Dedifferentiated amniotic fluid mesenchymal stem cell (primary cell): ENCODE data around the gene TMEM100.

Source experiments
- DNase-seq: peaks from one replicate; pipeline ENCODE4 v3.0.0-alpha.2; 2016; ENCODE audit errors: extremely low spot score

The TMEM100 gene

GRCh38 chr17:55743103-55743679, 20.5 kb upstream of the TMEM100 start:
- no peak for DNase-seq

- no peak for DNase-seq
Measured at GRCh38 chr17:55742272-55743102, 19.8 kb upstream of the TMEM100 start.

- no peak for DNase-seq
Measured at GRCh38 chr17:55741356-55741700, 18.7 kb upstream of the TMEM100 start.

- no peak for DNase-seq
Measured at GRCh38 chr17:55740511-55741355, 18.1 kb upstream of the TMEM100 start.

- no peak for DNase-seq
Measured at GRCh38 chr17:55737976-55738501, 15.4 kb upstream of the TMEM100 start.

- DNase-seq, result peak; percentile 49
Measured at GRCh38 chr17:55735731-55736405, 13.2 kb upstream of the TMEM100 start.

GRCh38 chr17:55734128-55734781, 11.6 kb upstream of the TMEM100 start:
- DNase-seq, result no peak

- DNase-seq, result no peak
Measured at GRCh38 chr17:55731586-55732250, 9.1 kb upstream of the TMEM100 start.

- no peak for DNase-seq
Measured at GRCh38 chr17:55730808-55731207, 8.1 kb upstream of the TMEM100 start.

GRCh38 chr17:55730380-55730779, 7.7 kb upstream of the TMEM100 start:
- no peak for DNase-seq

GRCh38 chr17:55729484-55729883, 6.8 kb upstream of the TMEM100 start:
- DNase-seq, result no peak

GRCh38 chr17:55728833-55729232, 6.2 kb upstream of the TMEM100 start:
- DNase-seq, result no peak

- DNase-seq, result no peak
Measured at GRCh38 chr17:55728361-55728760, 5.7 kb upstream of the TMEM100 start.

- no peak for DNase-seq
Measured at GRCh38 chr17:55727920-55728319, 5.3 kb upstream of the TMEM100 start.

GRCh38 chr17:55727275-55727674, 4.6 kb upstream of the TMEM100 start:
- no peak for DNase-seq

GRCh38 chr17:55726440-55726839, 3.8 kb upstream of the TMEM100 start:
- DNase-seq, result peak; percentile 92

GRCh38 chr17:55723488-55723848, 804 bp upstream of the TMEM100 start:
- DNase-seq, result no peak

GRCh38 chr17:55722016-55722736, 488 bp downstream of the TMEM100 start:
- no peak for DNase-seq

- no peak for DNase-seq
Measured at GRCh38 chr17:55720919-55721836, 1.5 kb downstream of the TMEM100 start.
